HTR-8/SVneo (cell line): ENCODE data around the gene RNF213.

Experiments used
- DNase-seq: peaks from one replicate; pipeline ENCODE4 v3.0.0; 2011; ENCODE audit warnings: low spot score, mixed read lengths; ENCODE audit not compliant: insufficient read length
- FAIRE-seq: peaks from 2 replicates; lab custom pipeline; 2011; peaks lifted over from hg19 to GRCh38; lab: Jason Lieb, UNC

The RNF213 gene

GRCh38 chr17:80424261-80424660, 163.6 kb downstream of the RNF213 start:
- DNase-seq (no peak), FAIRE-seq (no peak)

- FAIRE-seq = no peak
- no peak for DNase-seq
These were observed 164.5 kb downstream of the RNF213 start for GRCh38 chr17:80424878-80425765.

GRCh38 chr17:80425835-80426426, 165.3 kb downstream of the RNF213 start:
- no peak for FAIRE-seq
- DNase-seq = no peak

GRCh38 chr17:80426671-80427326, 166.1 kb downstream of the RNF213 start:
- DNase-seq = peak; percentile 85
- peak; percentile 95 for FAIRE-seq

- DNase-seq = no peak
- no peak for FAIRE-seq
These were observed 167.0 kb downstream of the RNF213 start for GRCh38 chr17:80427366-80428282.

GRCh38 chr17:80428363-80428762, 167.7 kb downstream of the RNF213 start:
- DNase-seq (no peak), FAIRE-seq (no peak)

- FAIRE-seq (no peak), DNase-seq (no peak)
These were observed 168.1 kb downstream of the RNF213 start for GRCh38 chr17:80428796-80429195.

- no peak for FAIRE-seq
- no peak for DNase-seq
These were observed 169.0 kb downstream of the RNF213 start for GRCh38 chr17:80429356-80430275.

GRCh38 chr17:80430446-80431245, 170.0 kb downstream of the RNF213 start:
- no peak for FAIRE-seq

GRCh38 chr17:80431246-80432195, 170.9 kb downstream of the RNF213 start:
- DNase-seq (no peak), FAIRE-seq (no peak)

More at GRCh38 chr17:80430446-80431245, 170.0 kb downstream of the RNF213 start:
- DNase-seq = no peak

GRCh38 chr17:80432350-80432955, 171.8 kb downstream of the RNF213 start:
- DNase-seq = no peak
- FAIRE-seq = no peak

- FAIRE-seq (no peak), DNase-seq (no peak)
These were observed 172.4 kb downstream of the RNF213 start for GRCh38 chr17:80432961-80433550.

GRCh38 chr17:80433916-80434666, 173.4 kb downstream of the RNF213 start:
- DNase-seq (no peak), FAIRE-seq (no peak)

- no peak for FAIRE-seq
These were observed 176.9 kb downstream of the RNF213 start for GRCh38 chr17:80437532-80437931.

GRCh38 chr17:80438806-80439205, 178.2 kb downstream of the RNF213 start:
- FAIRE-seq (no peak), DNase-seq (no peak)

More at GRCh38 chr17:80437532-80437931, 176.9 kb downstream of the RNF213 start:
- DNase-seq = no peak

GRCh38 chr17:80439499-80439898, 178.8 kb downstream of the RNF213 start:
- DNase-seq = no peak
- no peak for FAIRE-seq
